ENCODE data around the gene RPS18.
"Not testable (repeated sequence)": the region's sequence is repeated elsewhere in the genome, so short reads cannot be mapped to it uniquely, and the experiment has no call there.

The RPS18 gene

DNA sequence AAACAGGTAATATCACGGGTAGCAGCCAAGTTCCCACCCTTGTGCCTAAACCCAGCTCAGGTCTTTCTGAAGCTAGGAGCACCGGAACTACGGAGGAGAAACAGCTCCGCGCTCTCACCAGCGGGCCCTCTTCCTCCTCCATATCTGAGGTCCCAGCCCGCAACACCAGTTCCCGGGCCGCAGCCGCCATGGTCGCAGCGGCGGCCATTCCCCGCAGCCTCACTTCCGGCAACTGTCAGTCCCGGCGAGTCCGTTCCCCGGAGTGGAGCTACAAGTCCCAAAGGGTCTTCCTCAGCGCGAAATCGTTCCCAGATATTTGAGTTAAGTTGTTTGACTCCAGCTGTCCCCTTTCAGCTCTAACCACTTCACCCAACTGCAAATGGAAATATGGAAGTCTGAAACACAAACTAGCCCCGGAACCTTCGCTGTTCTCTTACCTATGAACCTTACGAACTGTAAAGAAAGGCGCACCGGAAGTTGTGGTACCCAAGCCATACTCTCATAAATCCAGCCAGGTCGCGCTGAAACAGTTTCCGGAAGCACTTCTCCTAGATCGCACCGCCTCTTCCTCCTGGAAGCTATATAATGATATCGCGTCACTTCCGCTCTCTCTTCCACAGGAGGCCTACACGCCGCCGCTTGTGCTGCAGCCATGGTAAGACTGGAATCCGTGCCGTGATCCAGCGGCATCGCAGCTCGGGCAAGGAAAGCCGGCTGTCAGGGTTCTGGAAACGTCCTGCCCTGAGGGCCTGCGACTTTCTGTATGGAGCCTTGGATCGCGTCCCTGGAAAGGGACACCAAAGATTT is at the start of gene RPS18, which contains the start of gene VPS52:
RPS18 (plus strand) TSS at position 608 of the 807 bp plus-strand sequence; CDS start at position 653, 45 bp downstream.
VPS52 (minus strand) TSS at position 409 of the 807 bp plus-strand sequence; CDS start at position 208, 201 bp downstream.
- peak; percentile 99 for DNase-seq (ENCODE audit: low spot score)

DNA sequence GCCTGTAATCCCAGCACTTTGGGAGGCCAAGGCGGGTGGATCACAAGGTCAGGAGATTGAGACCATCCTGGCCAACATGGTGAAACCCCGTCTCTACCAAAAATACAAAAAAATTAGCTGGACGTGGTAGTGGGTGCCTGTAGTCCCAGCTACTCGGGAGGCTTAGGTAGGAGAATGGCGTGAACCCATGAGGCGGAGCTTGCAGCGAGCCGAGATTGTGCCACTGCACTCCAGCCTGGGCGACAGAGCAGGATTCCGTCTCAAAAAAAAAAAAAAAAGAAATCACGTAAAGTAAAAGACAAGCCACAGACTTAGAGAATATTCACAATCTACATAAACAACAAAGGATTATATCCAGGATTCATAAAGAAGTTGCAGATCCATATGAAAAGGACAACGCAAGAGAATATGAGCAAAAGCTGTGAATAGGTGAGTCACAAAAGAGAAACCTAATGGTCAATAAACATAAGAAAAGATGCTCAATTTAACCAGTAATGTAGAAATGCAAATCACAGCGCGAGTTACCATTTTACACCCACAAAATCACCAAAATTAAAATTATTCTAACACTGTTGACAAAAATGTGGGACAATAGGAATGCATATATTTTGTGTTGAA is 45.3 kb upstream of the RPS18 start:
- not testable (repeated sequence) for DNase-seq (ENCODE audit: low spot score)

GRCh38 chr6:33235221-33235634 is 36.6 kb upstream of the RPS18 start:
- DNase-seq (ENCODE audit: low spot score), result no peak

DNA sequence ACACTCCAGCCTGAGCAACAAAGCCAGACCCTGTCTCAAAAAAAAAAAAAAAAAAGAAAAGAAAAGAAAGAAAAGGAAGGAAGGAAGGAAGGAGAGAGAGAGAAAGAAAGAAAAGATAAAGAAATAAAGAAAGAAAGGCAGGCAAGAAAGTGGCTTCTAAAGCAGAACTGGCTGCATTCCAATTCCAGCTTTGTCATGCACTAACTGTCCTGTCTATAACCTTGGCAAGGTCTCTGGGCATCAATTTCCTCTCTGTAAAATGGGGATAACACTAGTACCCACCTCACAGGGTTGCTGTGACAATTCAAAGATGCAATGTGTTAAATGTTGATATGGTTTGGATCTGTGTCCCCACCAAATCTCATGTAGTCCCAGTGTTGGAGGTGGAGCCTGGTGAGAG is 35.5 kb upstream of the RPS18 start:
- no peak for DNase-seq (ENCODE audit: low spot score)

DNA sequence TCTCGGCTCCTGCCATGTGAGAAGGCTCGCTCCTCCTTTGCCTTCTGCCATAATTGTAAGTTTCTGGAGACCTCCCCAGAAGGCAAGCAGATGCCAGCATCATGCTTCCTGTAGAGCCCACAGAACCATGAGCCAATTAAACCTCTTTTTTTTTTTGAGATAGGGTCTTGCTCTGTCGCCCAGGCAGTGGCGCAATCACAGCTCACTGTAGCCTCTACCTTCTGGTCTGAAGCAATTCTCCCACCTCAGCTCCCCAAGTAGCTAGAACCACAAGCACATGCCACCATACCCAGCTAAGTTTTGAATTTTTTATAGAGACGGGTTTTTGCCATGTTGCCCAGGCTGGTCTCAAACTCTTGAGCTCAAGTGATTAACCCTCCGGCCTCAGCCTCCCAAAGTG is 35.0 kb upstream of the RPS18 start:
- no peak for DNase-seq (ENCODE audit: low spot score)

- no peak for DNase-seq (ENCODE audit: low spot score)
Measured at GRCh38 chr6:33237741-33238140, 34.1 kb upstream of the RPS18 start.

- no peak for DNase-seq (ENCODE audit: low spot score)
Measured at GRCh38 chr6:33241968-33242367, 29.9 kb upstream of the RPS18 start.

DNA sequence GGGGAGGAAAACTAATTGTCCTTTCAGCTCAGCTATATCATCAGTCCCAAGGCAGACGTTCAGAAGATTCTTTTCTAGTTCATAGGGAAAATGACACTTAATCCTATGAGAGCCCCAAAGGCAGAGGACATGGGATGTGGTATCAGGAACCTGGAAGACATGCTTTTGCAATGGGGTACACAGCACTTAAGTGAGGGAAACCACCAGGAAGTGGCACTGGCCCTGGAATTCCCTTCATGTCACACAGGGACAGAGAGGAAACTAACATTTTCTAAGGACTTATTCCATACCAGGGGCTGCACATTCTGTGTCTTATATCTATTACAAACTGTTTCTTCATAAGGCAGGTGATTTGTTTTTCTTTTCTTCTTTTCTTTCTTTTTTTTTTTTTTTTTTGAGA is 28.4 kb upstream of the RPS18 start:
- DNase-seq (ENCODE audit: low spot score), result no peak

DNA sequence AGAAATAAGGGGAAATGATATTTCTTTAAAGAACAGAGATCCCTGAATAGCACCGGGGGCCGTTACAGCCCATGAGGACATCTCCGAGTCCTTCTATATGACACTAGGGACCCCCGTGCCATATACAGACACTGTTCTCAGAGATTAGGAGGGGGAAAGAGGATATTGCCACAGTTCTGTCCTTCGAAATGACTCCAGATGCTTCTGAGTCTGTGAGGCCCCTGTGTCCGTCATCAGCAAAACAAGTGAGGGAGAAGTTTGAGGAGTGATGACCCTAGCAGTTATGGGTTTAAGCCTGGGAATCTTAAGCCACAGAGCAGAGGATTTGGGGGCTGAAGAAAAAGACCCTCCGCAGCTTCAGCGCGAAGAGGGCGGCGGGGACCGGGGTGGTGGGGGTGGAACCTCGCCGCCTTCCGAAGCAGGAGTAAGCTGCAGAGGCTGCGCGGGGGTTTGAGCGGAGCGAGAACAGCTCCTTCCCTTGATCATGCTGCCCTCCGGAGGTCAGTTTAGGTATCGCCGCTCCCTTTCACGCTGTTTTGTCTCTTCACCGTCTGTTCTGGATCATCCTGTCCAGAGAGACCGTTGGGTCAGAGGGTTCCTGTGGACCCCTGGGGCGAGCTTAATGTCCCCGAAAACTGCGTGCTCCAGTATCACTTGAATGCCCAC is 23.8 kb upstream of the RPS18 start:
- peak; percentile 91 for DNase-seq (ENCODE audit: low spot score)

GRCh38 chr6:33248643-33248931 is 23.3 kb upstream of the RPS18 start:
- no peak for DNase-seq (ENCODE audit: low spot score)

DNA sequence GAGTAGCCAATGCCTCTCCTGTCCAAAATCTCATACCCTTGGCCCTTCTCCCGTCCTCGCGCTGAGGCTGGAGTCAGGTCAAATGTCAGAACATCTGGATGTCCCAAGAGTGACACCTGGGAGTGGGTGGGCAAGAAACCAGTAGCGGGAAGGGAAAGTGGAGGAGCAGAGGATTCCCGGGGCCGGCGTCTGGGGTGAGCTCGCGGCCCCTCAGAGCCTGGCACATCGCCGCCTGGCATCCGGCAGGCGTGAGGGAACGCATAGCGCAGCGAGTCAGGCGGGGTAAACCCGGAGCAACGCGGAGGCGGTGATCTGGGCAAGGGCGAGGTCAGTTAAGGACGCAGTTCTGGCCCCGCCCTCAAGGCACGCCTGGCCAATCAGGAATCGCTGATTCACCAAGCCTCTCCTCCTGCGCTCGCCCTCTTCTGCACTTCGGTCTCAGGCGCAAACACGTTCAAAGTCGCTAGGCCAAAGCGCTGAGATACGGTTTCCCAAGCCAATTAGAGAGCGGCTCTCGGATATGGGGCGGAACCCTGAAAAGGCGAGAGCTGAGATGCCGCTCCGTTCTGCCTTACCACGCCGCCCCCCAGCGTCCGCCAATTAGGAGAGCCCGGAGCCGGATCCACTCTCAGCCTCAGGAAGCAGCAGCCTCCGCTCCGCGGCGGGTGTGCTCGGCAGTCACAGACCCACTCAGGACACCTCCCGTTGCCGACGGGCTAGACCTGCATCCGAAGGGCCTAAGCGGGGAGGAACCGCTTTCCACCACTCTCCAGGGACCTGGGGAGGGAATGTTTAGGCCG is 22.7 kb upstream of the RPS18 start:
- DNase-seq (ENCODE audit: low spot score), result peak; percentile 100

DNA sequence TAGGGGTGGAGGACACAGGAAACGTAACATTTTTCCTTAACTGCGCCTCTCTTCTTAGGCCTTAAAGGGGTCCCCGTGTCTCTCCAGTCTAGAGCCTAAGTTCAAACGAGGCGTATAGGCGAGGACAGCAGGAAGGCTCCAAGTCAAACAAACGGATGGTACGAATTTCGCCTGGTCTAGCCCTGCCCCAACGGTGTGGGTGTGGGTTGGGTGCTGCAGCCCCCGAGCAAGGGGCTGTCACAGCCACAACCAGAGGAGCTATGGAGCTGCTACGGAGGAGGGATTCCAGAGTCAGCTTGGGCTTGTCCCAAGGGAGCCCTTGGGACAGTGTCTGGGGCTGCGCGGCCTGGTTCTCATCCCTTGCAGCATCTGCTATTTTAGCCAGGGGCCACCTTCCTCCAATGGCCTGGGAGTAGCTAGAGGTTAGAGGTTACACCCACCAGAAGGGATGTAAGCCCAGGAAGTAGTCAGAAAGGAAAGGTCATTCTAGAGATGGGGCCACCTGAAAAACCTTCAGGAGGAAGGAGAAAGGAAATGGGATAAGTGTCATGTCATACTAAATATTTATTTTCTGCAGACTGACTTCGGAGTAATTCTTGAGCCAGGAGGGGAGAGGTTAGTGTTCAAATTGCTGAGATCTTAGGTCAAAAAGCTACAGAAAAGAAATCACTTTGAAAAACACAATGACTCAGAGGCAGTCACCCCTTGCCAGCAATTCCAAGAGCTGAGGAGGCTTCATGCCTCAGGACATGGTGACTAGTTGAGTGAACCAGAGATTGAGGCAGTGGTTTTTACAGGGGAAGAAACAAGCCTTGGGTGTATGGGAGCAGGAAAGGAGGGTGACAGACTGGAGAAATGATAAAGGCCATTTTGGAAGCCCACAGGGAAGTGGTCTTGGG is 21.9 kb upstream of the RPS18 start:
- no peak for DNase-seq (ENCODE audit: low spot score)

DNA sequence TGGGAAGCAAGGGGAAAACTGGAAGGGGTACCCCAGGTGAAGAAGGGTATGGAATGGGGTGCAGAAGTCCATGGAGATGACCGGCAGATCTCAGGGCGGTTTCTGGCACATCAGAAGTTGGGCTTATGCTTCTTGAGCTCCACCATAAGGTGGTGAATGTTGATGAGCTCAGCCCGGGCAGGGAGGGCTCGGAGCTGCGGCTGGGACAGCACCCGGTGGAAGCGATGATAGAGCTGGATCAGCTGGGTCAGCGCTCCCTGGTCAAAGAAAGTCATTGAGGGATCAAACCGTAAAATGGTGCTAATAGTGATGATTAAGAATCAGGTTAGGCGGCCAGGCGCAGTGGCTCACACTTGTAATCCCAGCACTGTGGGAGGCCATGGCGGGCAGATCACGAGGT is 21.1 kb upstream of the RPS18 start:
- no peak for DNase-seq (ENCODE audit: low spot score)

GRCh38 chr6:33251395-33252012 is 20.4 kb upstream of the RPS18 start:
- DNase-seq (ENCODE audit: low spot score), result no peak

DNA sequence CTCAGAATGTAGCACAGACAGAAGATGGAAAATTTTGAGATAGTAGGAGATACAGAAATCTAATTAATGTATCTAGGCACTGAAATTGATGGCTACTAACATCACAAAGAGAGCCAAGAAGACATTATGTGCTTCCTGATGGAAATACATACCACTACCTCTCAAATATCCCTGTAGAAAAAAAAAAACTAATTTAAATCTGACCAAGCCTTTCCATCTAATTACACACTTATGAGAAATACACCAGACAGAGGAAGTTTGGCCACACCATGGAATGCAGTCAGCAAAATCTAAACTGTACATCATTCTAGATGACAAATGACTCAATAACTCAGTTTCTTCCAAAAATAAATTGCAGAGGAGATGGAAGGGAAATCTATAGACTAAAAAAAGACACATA is 19.1 kb upstream of the RPS18 start:
- DNase-seq (ENCODE audit: low spot score), result no peak

- DNase-seq (ENCODE audit: low spot score), result no peak
Measured at GRCh38 chr6:33254591-33254990, 17.3 kb upstream of the RPS18 start.

GRCh38 chr6:33259032-33259431 is 12.8 kb upstream of the RPS18 start:
- no peak for DNase-seq (ENCODE audit: low spot score)

GRCh38 chr6:33262490-33262889 is 9.4 kb upstream of the RPS18 start:
- not testable (repeated sequence) for DNase-seq (ENCODE audit: low spot score)

- no peak for DNase-seq (ENCODE audit: low spot score)
Measured at GRCh38 chr6:33264015-33264414, 7.9 kb upstream of the RPS18 start.

DNA sequence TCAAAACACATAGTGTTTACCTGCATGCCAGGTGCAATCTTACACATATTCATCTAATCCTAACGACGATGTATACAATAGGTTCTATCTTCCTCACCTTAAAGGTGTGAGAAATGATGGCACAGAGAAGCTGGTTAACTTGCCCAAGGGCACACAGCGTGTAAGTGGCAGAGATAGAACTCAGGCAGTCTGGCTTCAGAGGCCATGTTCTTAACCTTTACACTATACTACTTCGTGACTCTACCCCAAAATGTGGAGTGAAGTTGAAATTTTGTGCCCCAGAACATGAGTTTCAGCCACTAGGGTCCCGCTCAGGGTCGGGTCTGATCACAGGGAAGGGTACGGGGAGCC is 783 bp upstream of the RPS18 start:
- no peak for DNase-seq (ENCODE audit: low spot score)
